ENCODE results near the gene COL4A1.

COL4A1 gene

GRCh38 chr13:110221406-110222117, 85.4 kb downstream of the COL4A1 start:
- no peaks in the 10 kb centered on the region for H3K4me1 Mint-ChIP-seq
- H3K27ac Mint-ChIP-seq = no peak overlapping the region
- ATAC-seq = no peak
- H3K4me3 Mint-ChIP-seq = no peak overlapping the region
- DNase-seq (ENCODE audit: low spot score in 2 of 2) = no peak
- H3K9me3 Mint-ChIP-seq = no peaks in the 10 kb centered on the region
- no peaks in the 10 kb centered on the region for H3K36me3 Mint-ChIP-seq

- ATAC-seq (no peak), DNase-seq (ENCODE audit: low spot score in 2 of 2) (no peak)
- Mint-ChIP-seq H3K9me3 (no peaks in the 10 kb centered on the region), H3K36me3 (no peaks in the 10 kb centered on the region), H3K4me1 (no peaks in the 10 kb centered on the region), H3K4me3 (no peak overlapping the region), H3K27ac (no peak overlapping the region)
Observed at GRCh38 chr13:110220471-110220870, 86.5 kb downstream of the COL4A1 start.

- Mint-ChIP-seq H3K27ac (no peak overlapping the region), H3K9me3 (no peaks in the 10 kb centered on the region), H3K36me3 (no peaks in the 10 kb centered on the region), H3K4me1 (no peaks in the 10 kb centered on the region), H3K4me3 (no peak overlapping the region)
- no peak for DNase-seq (ENCODE audit: low spot score in 2 of 2)
- no peak for ATAC-seq
Observed at GRCh38 chr13:110218581-110219201, 88.3 kb downstream of the COL4A1 start.

GRCh38 chr13:110217811-110218210, 89.1 kb downstream of the COL4A1 start:
- Mint-ChIP-seq H3K9me3 (no peaks in the 10 kb centered on the region), H3K27ac (no peak overlapping the region), H3K36me3 (no peaks in the 10 kb centered on the region)

GRCh38 chr13:110217085-110217484, 89.9 kb downstream of the COL4A1 start:
- no peaks in the 10 kb centered on the region for H3K9me3 Mint-ChIP-seq
- ATAC-seq = no peak
- H3K27ac Mint-ChIP-seq = no peak overlapping the region
- no peak for DNase-seq (ENCODE audit: low spot score in 2 of 2)
- H3K4me3 Mint-ChIP-seq = no peak overlapping the region
- no peaks in the 10 kb centered on the region for H3K36me3 Mint-ChIP-seq
- H3K4me1 Mint-ChIP-seq = no peaks in the 10 kb centered on the region

More at GRCh38 chr13:110217811-110218210, 89.1 kb downstream of the COL4A1 start:
- Mint-ChIP-seq H3K4me1 (no peaks in the 10 kb centered on the region), H3K4me3 (no peak overlapping the region)
- ATAC-seq = no peak
- no peak for DNase-seq (ENCODE audit: low spot score in 2 of 2)

GRCh38 chr13:110216398-110217041, 90.4 kb downstream of the COL4A1 start:
- Mint-ChIP-seq H3K4me3 (no peak overlapping the region), H3K4me1 (no peaks in the 10 kb centered on the region), H3K27ac (no peak overlapping the region), H3K36me3 (no peaks in the 10 kb centered on the region), H3K9me3 (no peaks in the 10 kb centered on the region)
- DNase-seq (ENCODE audit: low spot score in 2 of 2) (no peak), ATAC-seq (no peak)

- H3K4me3 Mint-ChIP-seq = no peak overlapping the region
- no peak overlapping the region for H3K27ac Mint-ChIP-seq
- no peaks in the 10 kb centered on the region for H3K36me3 Mint-ChIP-seq
- no peaks in the 10 kb centered on the region for H3K9me3 Mint-ChIP-seq
- no peaks in the 10 kb centered on the region for H3K4me1 Mint-ChIP-seq
- no peak for DNase-seq (ENCODE audit: low spot score in 2 of 2)
- ATAC-seq = no peak
Observed at GRCh38 chr13:110216006-110216397, 91.0 kb downstream of the COL4A1 start.

- Mint-ChIP-seq H3K36me3 (no peaks in the 10 kb centered on the region), H3K27ac (no peak overlapping the region), H3K9me3 (no peaks in the 10 kb centered on the region), H3K4me3 (no peak overlapping the region), H3K4me1 (no peaks in the 10 kb centered on the region)
- ATAC-seq (no peak), DNase-seq (ENCODE audit: low spot score in 2 of 2) (no peak)
Observed at GRCh38 chr13:110215606-110216005, 91.4 kb downstream of the COL4A1 start.

- no peaks in the 10 kb centered on the region for H3K36me3 Mint-ChIP-seq
- H3K27ac Mint-ChIP-seq = no peak overlapping the region
- no peak for ATAC-seq
- no peaks in the 10 kb centered on the region for H3K4me1 Mint-ChIP-seq
- DNase-seq (ENCODE audit: low spot score in 2 of 2) = no peak
- no peak overlapping the region for H3K4me3 Mint-ChIP-seq
- no peaks in the 10 kb centered on the region for H3K9me3 Mint-ChIP-seq
Observed at GRCh38 chr13:110214637-110215036, 92.3 kb downstream of the COL4A1 start.

GRCh38 chr13:110213461-110214074, 93.4 kb downstream of the COL4A1 start:
- peak; percentile 37 for ATAC-seq
- H3K4me3 Mint-ChIP-seq = no peak overlapping the region
- H3K36me3 Mint-ChIP-seq = no peaks in the 10 kb centered on the region
- H3K4me1 Mint-ChIP-seq = no peaks in the 10 kb centered on the region
- no peak for DNase-seq (ENCODE audit: low spot score in 2 of 2)
- no peak overlapping the region for H3K27ac Mint-ChIP-seq
- no peaks in the 10 kb centered on the region for H3K9me3 Mint-ChIP-seq

GRCh38 chr13:110212529-110212928, 94.4 kb downstream of the COL4A1 start:
- Mint-ChIP-seq H3K4me1 (no peaks in the 10 kb centered on the region), H3K4me3 (no peak overlapping the region), H3K27ac (no peak overlapping the region), H3K36me3 (no peaks in the 10 kb centered on the region), H3K9me3 (no peaks in the 10 kb centered on the region)
- DNase-seq (ENCODE audit: low spot score in 2 of 2) (no peak), ATAC-seq (no peak)

- DNase-seq (ENCODE audit: low spot score in 2 of 2) = no peak
- no peak for ATAC-seq
- Mint-ChIP-seq H3K27ac (no peak overlapping the region), H3K4me1 (no peaks in the 10 kb centered on the region), H3K4me3 (no peak overlapping the region), H3K9me3 (no peaks in the 10 kb centered on the region), H3K36me3 (no peaks in the 10 kb centered on the region)
Observed at GRCh38 chr13:110211735-110212134, 95.2 kb downstream of the COL4A1 start.

GRCh38 chr13:110211046-110211445, 95.9 kb downstream of the COL4A1 start:
- Mint-ChIP-seq H3K9me3 (no peaks in the 10 kb centered on the region), H3K4me1 (no peaks in the 10 kb centered on the region), H3K36me3 (no peaks in the 10 kb centered on the region), H3K4me3 (no peak overlapping the region), H3K27ac (no peak overlapping the region)
- DNase-seq (ENCODE audit: low spot score in 2 of 2) (no peak), ATAC-seq (no peak)

GRCh38 chr13:110210604-110210985, 96.4 kb downstream of the COL4A1 start:
- no peak overlapping the region for H3K4me3 Mint-ChIP-seq
- H3K4me1 Mint-ChIP-seq = no peaks in the 10 kb centered on the region
- no peak for DNase-seq (ENCODE audit: low spot score in 2 of 2)
- H3K27ac Mint-ChIP-seq = no peak overlapping the region
- H3K36me3 Mint-ChIP-seq = no peaks in the 10 kb centered on the region
- no peak for ATAC-seq
- no peaks in the 10 kb centered on the region for H3K9me3 Mint-ChIP-seq

- DNase-seq (ENCODE audit: low spot score in 2 of 2) (no peak), ATAC-seq (no peak)
- H3K4me3 Mint-ChIP-seq = no peak overlapping the region
- H3K9me3 Mint-ChIP-seq = no peaks in the 10 kb centered on the region
- H3K27ac Mint-ChIP-seq = no peak overlapping the region
- H3K4me1 Mint-ChIP-seq = no peaks in the 10 kb centered on the region
- H3K36me3 Mint-ChIP-seq = no peaks in the 10 kb centered on the region
Observed at GRCh38 chr13:110209950-110210603, 96.9 kb downstream of the COL4A1 start.

Measured in stimulated activated effector memory CD8-positive, alpha-beta T cell treated with anti-CD3 and anti-CD28 coated beads, Interleukin-12 subunit alpha, Interleukin-12 subunit beta, amount 100 ng/mL, for 72 hours (primary cell).